ENCODE results near the gene PLEKHG4B. TPM values are rescaled to one million over a fixed set of nuclear protein-coding genes. Genes with fewer than 3 reads are reported as not detected.
A peak's percentile ranks its signal among the peaks of the same experiment; 100 is the strongest.

The PLEKHG4B gene
- total RNA-seq, 1 experiment from 2014 or later = 0.28 TPM

DNA sequence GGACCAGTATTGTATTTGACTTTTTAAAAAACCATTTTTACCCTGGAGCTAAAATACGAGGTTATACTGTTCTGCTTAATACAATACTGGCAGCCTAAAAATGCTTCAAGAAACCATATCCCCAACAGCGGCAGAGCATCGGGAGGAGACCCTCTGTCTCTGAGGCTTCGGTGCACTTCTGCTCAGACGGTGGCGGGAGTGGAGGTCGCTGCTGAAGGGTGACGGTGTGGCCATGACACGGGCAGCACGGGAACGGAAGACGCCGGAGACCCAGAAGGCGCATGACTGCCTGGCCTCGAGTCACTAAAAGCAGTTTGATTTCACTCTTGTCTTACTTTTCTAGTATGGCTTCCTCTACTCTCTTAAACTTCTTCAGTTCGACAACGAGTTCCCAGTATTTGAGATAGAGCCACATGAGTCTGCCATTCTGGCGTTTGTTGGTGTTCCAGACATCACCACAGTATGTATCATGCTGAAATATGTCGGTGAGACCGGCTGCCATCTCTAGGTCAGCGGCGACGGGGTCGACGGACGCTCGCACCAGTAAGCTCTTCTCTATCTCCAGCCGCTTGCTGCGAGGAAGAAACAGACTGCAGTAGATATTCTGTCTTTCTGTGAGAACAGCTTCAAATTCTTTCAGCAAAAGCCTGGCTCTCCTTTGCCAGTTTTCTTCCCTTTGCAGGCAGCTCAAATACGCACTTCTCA, 113.2 kb downstream of the PLEKHG4B start:
- TSS peak; percentile 54 for BruUV-seq (replicated peaks)
- Histone ChIP-seq H3K9me3 (ENCODE audit: low read depth, low read length, poor library complexity, severe bottlenecking) (no peaks in the 10 kb centered on the region), H3K27ac (ENCODE audit: low read depth, low read length, poor library complexity, severe bottlenecking) (no peak overlapping the region), H3K4me1 (ENCODE audit: insufficient read depth, low read length, poor library complexity, severe bottlenecking) (no peaks in the 10 kb centered on the region), H3K4me3 (ENCODE audit: low read depth, low read length, poor library complexity, severe bottlenecking) (no peak overlapping the region), H3K36me3 (ENCODE audit: insufficient read depth, low read length, poor library complexity, severe bottlenecking) (peaks cover 19% of the 10 kb centered on the region), H3K27me3 (replicated peaks; ENCODE audit: insufficient read depth, low read depth, low read length, poor library complexity) (no peaks in the 10 kb centered on the region)
- intact Hi-C loops (cut with micrococcal nuclease; ENCODE audit: unreplicated experiment) = no loop called here
- DNase-seq (ENCODE audit: low spot score) = no peak
- POLR2A ChIA-PET (ENCODE audit: low non-redundant PET) = no interaction called here
- CTCF ChIA-PET = no interaction called here
- TF ChIP-seq EZH2 (IDR thresholded peaks at IDR 0.05; ENCODE audit: borderline replicate concordance, low read depth, low read length, poor library complexity, severe bottlenecking) = no peak
- TF ChIP-seq, protein P1, sequence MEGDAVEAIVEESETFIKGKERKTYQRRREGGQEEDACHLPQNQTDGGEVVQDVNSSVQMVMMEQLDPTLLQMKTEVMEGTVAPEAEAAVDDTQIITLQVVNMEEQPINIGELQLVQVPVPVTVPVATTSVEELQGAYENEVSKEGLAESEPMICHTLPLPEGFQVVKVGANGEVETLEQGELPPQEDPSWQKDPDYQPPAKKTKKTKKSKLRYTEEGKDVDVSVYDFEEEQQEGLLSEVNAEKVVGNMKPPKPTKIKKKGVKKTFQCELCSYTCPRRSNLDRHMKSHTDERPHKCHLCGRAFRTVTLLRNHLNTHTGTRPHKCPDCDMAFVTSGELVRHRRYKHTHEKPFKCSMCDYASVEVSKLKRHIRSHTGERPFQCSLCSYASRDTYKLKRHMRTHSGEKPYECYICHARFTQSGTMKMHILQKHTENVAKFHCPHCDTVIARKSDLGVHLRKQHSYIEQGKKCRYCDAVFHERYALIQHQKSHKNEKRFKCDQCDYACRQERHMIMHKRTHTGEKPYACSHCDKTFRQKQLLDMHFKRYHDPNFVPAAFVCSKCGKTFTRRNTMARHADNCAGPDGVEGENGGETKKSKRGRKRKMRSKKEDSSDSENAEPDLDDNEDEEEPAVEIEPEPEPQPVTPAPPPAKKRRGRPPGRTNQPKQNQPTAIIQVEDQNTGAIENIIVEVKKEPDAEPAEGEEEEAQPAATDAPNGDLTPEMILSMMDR (conservative IDR thresholded peaks at IDR 0.05; ENCODE audit: low read depth, low read length) = no peak

DNA sequence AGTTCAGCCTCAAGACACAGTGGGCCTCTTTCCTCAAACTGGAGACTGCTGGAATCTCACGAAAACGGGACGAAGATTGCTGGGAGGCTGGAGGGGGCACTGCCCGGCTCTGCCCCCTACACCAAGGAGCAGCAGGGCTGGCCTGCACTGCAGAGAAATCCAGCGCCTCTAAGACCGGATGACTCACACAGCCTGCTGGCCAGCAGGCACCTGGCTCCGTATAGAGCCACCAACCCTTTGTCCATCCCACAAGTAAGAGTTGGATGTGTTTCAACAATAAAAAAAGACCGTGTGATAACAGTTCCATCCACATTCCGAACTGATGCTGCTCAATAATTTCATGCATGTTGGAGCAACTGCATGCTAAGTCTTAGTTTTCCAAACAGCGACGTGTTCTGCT, 114.4 kb downstream of the PLEKHG4B start:
- no peaks in the 10 kb centered on the region for H3K4me1 ChIP-seq (ENCODE audit: insufficient read depth, low read length, poor library complexity, severe bottlenecking)
- no TSS peak for BruUV-seq (replicated peaks)
- no peak overlapping the region for H3K4me3 ChIP-seq (ENCODE audit: low read depth, low read length, poor library complexity, severe bottlenecking)
- TF ChIP-seq, protein P1 (conservative IDR thresholded peaks at IDR 0.05; ENCODE audit: low read depth, low read length) = no peak
- POLR2A ChIA-PET (ENCODE audit: low non-redundant PET) = no interaction called here
- peaks cover 19% of the 10 kb centered on the region for H3K36me3 ChIP-seq (ENCODE audit: insufficient read depth, low read length, poor library complexity, severe bottlenecking)
- CTCF ChIA-PET = no interaction called here
- no peaks in the 10 kb centered on the region for H3K9me3 ChIP-seq (ENCODE audit: low read depth, low read length, poor library complexity, severe bottlenecking)
- no peaks in the 10 kb centered on the region for H3K27me3 ChIP-seq (replicated peaks; ENCODE audit: insufficient read depth, low read depth, low read length, poor library complexity)
- no peak overlapping the region for H3K27ac ChIP-seq (ENCODE audit: low read depth, low read length, poor library complexity, severe bottlenecking)
- DNase-seq (ENCODE audit: low spot score) = no peak
- intact Hi-C loops (cut with micrococcal nuclease; ENCODE audit: unreplicated experiment) = no loop called here

DNA sequence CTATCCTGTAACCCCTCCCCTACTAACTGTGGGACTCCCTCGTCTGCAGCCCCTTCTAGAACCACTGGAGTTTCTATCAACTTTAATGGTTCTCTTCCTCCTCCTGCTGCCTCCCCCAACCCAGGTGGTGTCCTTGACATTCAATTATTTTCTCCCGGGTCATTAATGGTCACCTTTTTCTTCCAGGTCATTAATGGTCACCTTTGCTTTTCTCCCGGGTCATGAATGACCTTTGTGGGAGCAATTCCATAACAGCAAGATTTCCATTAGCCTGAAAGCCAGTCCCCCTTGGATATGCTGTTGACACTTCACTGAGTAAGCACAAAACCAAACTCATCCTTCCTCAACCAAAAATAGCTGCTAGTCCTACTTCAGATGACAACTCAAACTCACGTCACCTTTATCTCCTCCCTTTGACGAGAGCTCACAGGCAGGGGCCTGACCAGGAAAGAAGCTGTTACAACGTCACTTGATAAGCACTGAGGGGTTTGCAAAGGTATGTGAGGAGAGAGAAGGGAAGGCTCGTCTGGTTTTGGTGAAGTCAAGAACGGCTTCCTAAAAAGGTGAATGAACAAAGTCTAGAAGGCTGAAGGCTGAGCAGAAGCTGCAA, 115.1 kb downstream of the PLEKHG4B start:
- no peak overlapping the region for H3K27ac ChIP-seq (ENCODE audit: low read depth, low read length, poor library complexity, severe bottlenecking)
- no peaks in the 10 kb centered on the region for H3K27me3 ChIP-seq (replicated peaks; ENCODE audit: insufficient read depth, low read depth, low read length, poor library complexity)
- H3K4me1 ChIP-seq (ENCODE audit: insufficient read depth, low read length, poor library complexity, severe bottlenecking) = no peaks in the 10 kb centered on the region
- ChIA-PET POLR2A (ENCODE audit: low non-redundant PET) (no interaction called here), CTCF (no interaction called here)
- DNase-seq (ENCODE audit: low spot score) = no peak
- intact Hi-C loops (cut with micrococcal nuclease; ENCODE audit: unreplicated experiment) = no loop called here
- no peaks in the 10 kb centered on the region for H3K9me3 ChIP-seq (ENCODE audit: low read depth, low read length, poor library complexity, severe bottlenecking)
- no peak overlapping the region for H3K4me3 ChIP-seq (ENCODE audit: low read depth, low read length, poor library complexity, severe bottlenecking)
- no peak for TF ChIP-seq EZH2 (IDR thresholded peaks at IDR 0.05; ENCODE audit: borderline replicate concordance, low read depth, low read length, poor library complexity, severe bottlenecking)
- TF ChIP-seq, protein P1 (conservative IDR thresholded peaks at IDR 0.05; ENCODE audit: low read depth, low read length) = no peak
- H3K36me3 ChIP-seq (ENCODE audit: insufficient read depth, low read length, poor library complexity, severe bottlenecking) = peaks cover 19% of the 10 kb centered on the region
- BruUV-seq (replicated peaks) = no TSS peak

All from A673 (cell line).